Activated naive CD4-positive, alpha-beta T cell treated with anti-CD3 and anti-CD28 coated beads, Interleukin-2, amount 10 ng/mL, durations not matched to agents 5 hours and 36 hours (primary cell): ENCODE measurements around the gene CDK5R2. TPM values are rescaled to one million over a fixed set of nuclear protein-coding genes. Genes with fewer than 3 reads are reported as not detected.

Experiments used
- microRNA-seq: library from miRNA; unstranded; fragments of <30 nt; microRNA quantifications from one replicate; pipeline ENCODE4 v1.2.0, GENCODE V29; 2022; ENCODE audit warnings: borderline microRNAs expressed, borderline replicate concordance
- total RNA-seq, 2 experiments: library from RNA; stranded (reverse); gene quantifications; one replicate each; pipeline ENCODE4 v1.2.3, GENCODE V29; 2021

CDK5R2 gene
- total RNA-seq, result not detected

GRCh38 chr2:218959141-218959731 is at the start of gene CDK5R2:
TSS of gene CDK5R2 (plus strand) at chr2:218959666. CDS start at chr2:218959821, 155 bp downstream.

GRCh38 chr2:218985021-218985324 is 25.5 kb downstream of the CDK5R2 start, which contains the start of gene FEV:
TSS of gene FEV (minus strand) at chr2:218985184. CDS start at chr2:218985075, 109 bp downstream.

GRCh38 chr2:218993345-218994315 is 34.2 kb downstream of the CDK5R2 start, which contains the start of gene CRYBA2:
TSS of gene CRYBA2 (minus strand) at chr2:218993422. CDS start at chr2:218993176, 246 bp downstream.

Small RNA genes within 50 kb of the gene (microRNA-seq; reads per million reads assigned to microRNA genes)
- gene MIR375, result 2.3 reads per million, percentile 6 among the genes with 10 or more reads in this experiment

Other genes with a start within 250 kb of the CDK5R2 start
- gene TTLL4, start 248.8 kb upstream of the CDK5R2 start, total RNA-seq, result 10 to 100 TPM; 22.1 to 28.6 TPM
- under 1 TPM in 1 of 2 experiments, not detected in 1; 0.10 TPM for gene CYP27A1, start 177.5 kb upstream of the CDK5R2 start, total RNA-seq
- gene PRKAG3, start 127.9 kb upstream of the CDK5R2 start, total RNA-seq, result not detected
- not detected for gene WNT6, start 99.9 kb upstream of the CDK5R2 start, total RNA-seq
- under 1 TPM; 0.10 to 0.15 TPM for gene WNT10A, start 78.8 kb upstream of the CDK5R2 start, total RNA-seq
- gene FEV, start 25.5 kb downstream of the CDK5R2 start, total RNA-seq, result not detected
- not detected for gene CRYBA2, start 33.8 kb downstream of the CDK5R2 start, total RNA-seq
- gene CFAP65, start 81.8 kb downstream of the CDK5R2 start, total RNA-seq, result not detected
- gene IHH, start 101.3 kb downstream of the CDK5R2 start, total RNA-seq, result under 1 TPM in 1 of 2 experiments, not detected in 1; 0.10 TPM
- 10 to 100 TPM; 16.7 to 22.8 TPM for gene NHEJ1, start 201.1 kb downstream of the CDK5R2 start, total RNA-seq
- gene SLC23A3, start 210.4 kb downstream of the CDK5R2 start, total RNA-seq, result 1 to 10 TPM; 1.6 to 2.5 TPM
- gene CNPPD1, start 217.3 kb downstream of the CDK5R2 start, total RNA-seq, result 10 to 100 TPM; 65.5 to 67.9 TPM
- gene RETREG2, start 218.6 kb downstream of the CDK5R2 start, total RNA-seq, result 100 to 1,000 TPM in 1 of 2 experiments, 10 to 100 TPM in 1; 99.6 to 106 TPM
- gene ZFAND2B, start 247.1 kb downstream of the CDK5R2 start, total RNA-seq, result 10 to 100 TPM; 52.4 to 54.4 TPM